Thyroid gland (tissue), 4 donors: ENCODE data around the gene ABCC3.

Source experiments
- CTCF ChIP-seq, 6 experiments: fragments of 200-600 bp in 3 of 6; fragments of 450-650 bp in 3 of 6; sonication (generic) in 3 of 6; IDR thresholded peaks; one replicate each; pipeline ENCODE4 v1.5.1; 2016 to 2019; ENCODE audit warnings: antibody characterized with exemption in 6 of 6, mild to moderate bottlenecking in 2 of 6, inconsistent platforms in 1 of 6, moderate library complexity in 1 of 6
- POLR2A ChIP-seq, 2 donors: fragments of 450-650 bp; IDR thresholded peaks; one replicate each; pipeline ENCODE4 v1.6.1; 2017; ENCODE audit warnings: antibody characterized with exemption in 2 of 2, mild to moderate bottlenecking in 2 of 2, moderate library complexity in 1 of 2

- TF ChIP-seq CTCF (IDR thresholded peaks at IDR 0.05) (no peak), POLR2A (IDR thresholded peaks at IDR 0.05) (no peak)
Observed at GRCh38 chr17:50599606-50600005, 35.1 kb upstream of the ABCC3 start.
